NT2/D1 (cell line): Measurements from ENCODE around the gene SNAP47.

Experiments used
- YY1 ChIP-seq: IDR thresholded peaks from 2 replicates; pipeline ENCODE4 v1.6.1; 2011; ENCODE audit not compliant: insufficient read length, insufficient read depth
- ZNF274 ChIP-seq: IDR thresholded peaks from 2 replicates; pipeline ENCODE4 v1.6.1; 2011; ENCODE audit warnings: mild to moderate bottlenecking, low read depth, low read length

GRCh38 chr1:227749916-227750710, 14.9 kb downstream of the SNAP47 start:
- no peak for TF ChIP-seq YY1
- TF ChIP-seq ZNF274, result no peak
